GM12892 (cell line): Measurements from ENCODE around the gene MED9.

ENCODE experiments used
- DNase-seq: peaks from one replicate; pipeline ENCODE4 v3.0.0; 2011; ENCODE audit not compliant: insufficient read length
- FAIRE-seq: peaks from 2 replicates; lab custom pipeline; 2011; peaks lifted over from hg19 to GRCh38; lab: Jason Lieb, UNC
- POLR2A ChIP-seq: IDR thresholded peaks from 2 replicates; pipeline ENCODE4 v1.6.1; 2011; ENCODE audit warnings: low read depth, low read length, control low read depth
- POLR2AphosphoS5 ChIP-seq: IDR thresholded peaks from 2 replicates; pipeline ENCODE4 v1.6.1; 2011; ENCODE audit warnings: low read depth, low read length, control low read depth
- TAF1 ChIP-seq: IDR thresholded peaks from 2 replicates; pipeline ENCODE4 v1.6.1; 2011; ENCODE audit warnings: low read depth, mild to moderate bottlenecking, control low read depth, low read length, borderline replicate concordance

The MED9 gene

GRCh38 chr17:17502741-17503565 is 26.2 kb downstream of the MED9 start:
- no peak for TF ChIP-seq POLR2A
- no peak for TF ChIP-seq POLR2AphosphoS5
- TF ChIP-seq TAF1: no peak
- FAIRE-seq: no peak
- no peak for DNase-seq

GRCh38 chr17:17503566-17504130 is 26.8 kb downstream of the MED9 start:
- no peak for DNase-seq
- no peak for FAIRE-seq
- TF ChIP-seq POLR2A (no peak), TAF1 (no peak), POLR2AphosphoS5 (no peak)

GRCh38 chr17:17504341-17505140 is 27.7 kb downstream of the MED9 start:
- DNase-seq (no peak), FAIRE-seq (no peak)
- TF ChIP-seq POLR2AphosphoS5: no peak
- no peak for TF ChIP-seq POLR2A
- TF ChIP-seq TAF1: no peak

DNA sequence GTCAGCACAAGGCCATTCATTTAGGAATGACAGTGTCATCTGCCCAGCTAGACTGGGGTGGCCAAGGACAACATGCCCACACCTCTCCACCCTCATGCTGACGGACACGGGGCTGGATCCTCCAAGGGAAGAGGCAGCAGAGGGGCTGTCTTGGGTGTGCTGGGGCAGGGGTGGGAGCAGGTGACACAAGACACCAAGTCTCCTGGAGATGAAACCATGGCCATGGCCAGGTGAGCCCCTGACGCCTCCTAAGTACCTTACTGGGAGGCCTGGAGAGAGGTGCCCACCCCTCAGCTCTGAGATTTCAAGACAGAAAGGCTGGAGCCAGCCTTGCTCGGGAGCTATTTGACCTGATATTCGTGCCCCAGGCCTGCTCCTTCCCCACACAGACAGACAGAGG is 28.4 kb downstream of the MED9 start:
- no peak for DNase-seq
- TF ChIP-seq POLR2AphosphoS5 (no peak), POLR2A (no peak), TAF1 (no peak)
- FAIRE-seq: no peak

GRCh38 chr17:17505610-17506171 is 28.9 kb downstream of the MED9 start:
- FAIRE-seq (no peak), DNase-seq (no peak)
- TF ChIP-seq TAF1: no peak
- TF ChIP-seq POLR2A: no peak
- TF ChIP-seq POLR2AphosphoS5: no peak

- no peak for TF ChIP-seq POLR2AphosphoS5
- no peak for TF ChIP-seq POLR2A
- TF ChIP-seq TAF1: no peak
- no peak for FAIRE-seq
- DNase-seq: no peak
These were observed 29.5 kb downstream of the MED9 start for GRCh38 chr17:17506181-17506741.

- FAIRE-seq (no peak), DNase-seq (no peak)
- TF ChIP-seq POLR2AphosphoS5: no peak
- TF ChIP-seq POLR2A: no peak
- no peak for TF ChIP-seq TAF1
These were observed 30.2 kb downstream of the MED9 start for GRCh38 chr17:17506893-17507464.

GRCh38 chr17:17507465-17508011 is 30.7 kb downstream of the MED9 start:
- DNase-seq (no peak), FAIRE-seq (no peak)
- TF ChIP-seq TAF1: no peak
- no peak for TF ChIP-seq POLR2A
- TF ChIP-seq POLR2AphosphoS5: no peak

DNA sequence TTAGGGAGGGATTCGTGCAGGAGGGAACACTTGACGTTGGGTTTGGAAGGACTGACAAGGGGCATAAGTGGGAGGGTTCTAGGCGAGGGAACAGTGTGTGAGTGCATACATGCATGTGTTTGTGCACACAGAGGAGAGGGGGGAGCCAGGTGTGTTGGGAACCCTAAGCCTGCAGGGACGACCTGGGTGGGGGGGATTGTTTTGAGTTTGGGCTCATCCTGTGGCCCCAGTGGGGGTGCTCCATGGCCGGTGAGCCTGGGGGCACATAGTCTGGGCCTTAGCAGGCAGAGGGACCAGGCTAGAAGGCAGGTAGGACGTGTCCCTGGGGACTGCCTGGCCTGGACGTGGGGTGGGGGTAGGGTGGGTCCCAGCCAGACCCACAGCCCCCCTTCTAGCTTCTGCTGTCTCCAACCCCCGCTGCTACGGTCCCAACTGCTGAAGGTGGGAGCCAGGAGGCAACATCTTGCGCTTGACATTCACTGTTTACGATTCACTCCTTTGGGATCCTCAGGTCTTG is 31.3 kb downstream of the MED9 start:
- FAIRE-seq: no peak
- DNase-seq: no peak
- TF ChIP-seq POLR2AphosphoS5: no peak
- TF ChIP-seq POLR2A: no peak
- no peak for TF ChIP-seq TAF1
